GM19239 (cell line): ENCODE measurements around the gene SRRM3.
A peak's percentile ranks its signal among the peaks of the same experiment; 100 is the strongest.
"Not testable (repeated sequence)": the region's sequence is repeated elsewhere in the genome, so short reads cannot be mapped to it uniquely, and the experiment has no call there.

Experiments
- DNase-seq: peaks from one replicate; pipeline ENCODE4 v3.0.0; 2011; ENCODE audit warnings: low spot score; ENCODE audit not compliant: insufficient read length
- FAIRE-seq: peaks from 2 replicates; lab custom pipeline; 2011; peaks lifted over from hg19 to GRCh38; lab: Jason Lieb, UNC

The SRRM3 gene

DNA sequence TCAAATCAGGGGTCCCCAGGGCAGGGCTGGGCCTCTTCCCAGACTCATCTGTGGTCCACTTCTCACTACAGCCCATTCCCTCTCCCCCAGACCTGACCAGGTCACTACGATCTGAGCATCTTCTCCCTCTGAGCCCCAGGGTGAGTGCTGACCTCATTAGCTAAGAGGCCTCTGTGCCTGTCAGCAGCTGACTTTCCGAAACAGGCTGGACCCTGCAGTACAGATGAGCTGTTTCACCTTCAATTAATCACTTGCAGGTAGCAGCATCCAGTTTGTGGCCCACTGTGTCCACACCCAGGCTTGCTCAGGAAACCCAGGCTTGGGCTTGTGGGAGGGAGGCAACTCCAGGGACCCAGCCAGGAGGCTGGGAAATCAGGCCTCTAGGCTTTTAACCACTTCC lies 24.3 kb downstream of the SRRM3 start:
- no peak for DNase-seq
- FAIRE-seq = no peak

DNA sequence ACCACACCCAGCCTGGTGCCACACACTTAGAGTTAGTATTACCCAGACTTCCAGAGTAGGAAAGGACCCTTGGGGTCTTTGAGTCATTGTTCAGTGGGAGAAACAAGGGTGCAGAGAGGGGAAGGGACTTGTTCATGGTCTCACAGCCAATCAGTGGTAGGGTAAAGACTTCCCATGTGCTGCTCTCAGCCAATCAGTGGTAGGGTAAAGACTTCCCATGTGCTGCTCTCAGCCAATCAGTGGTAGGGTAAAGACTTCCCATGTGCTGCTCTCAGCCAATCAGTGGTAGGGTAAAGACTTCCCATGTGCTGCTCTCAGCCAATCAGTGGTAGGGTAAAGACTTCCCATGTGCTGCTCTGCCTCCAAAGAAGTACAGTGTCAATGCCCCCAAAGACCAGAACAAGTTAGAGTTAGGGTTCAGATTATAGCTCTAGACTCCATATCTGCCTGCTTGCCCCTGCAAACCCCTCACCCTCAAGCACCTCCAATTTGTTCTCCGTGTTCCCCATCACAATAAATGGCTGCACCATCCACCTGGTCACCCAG lies 25.3 kb downstream of the SRRM3 start:
- DNase-seq, FAIRE-seq: not testable (repeated sequence)

DNA sequence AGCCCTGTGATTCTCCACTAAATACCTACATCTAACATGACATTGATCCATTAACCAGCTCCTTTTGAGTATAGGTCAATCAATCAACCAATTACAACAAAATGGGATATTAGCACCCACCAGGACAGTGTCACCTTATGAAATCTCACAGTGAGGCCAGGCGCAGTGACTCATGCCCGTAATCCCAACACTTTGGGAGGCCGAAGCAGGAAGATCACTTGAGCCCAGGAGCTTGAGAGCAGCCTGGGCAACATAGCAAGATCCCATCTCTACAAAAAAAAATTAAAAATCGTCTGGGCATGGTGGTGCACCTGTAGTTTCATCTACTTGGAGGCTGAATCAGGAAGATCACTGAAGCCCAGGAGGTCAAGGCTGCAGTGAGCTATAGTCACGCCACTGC lies 28.5 kb downstream of the SRRM3 start:
- no peak for FAIRE-seq
- no peak for DNase-seq

DNA sequence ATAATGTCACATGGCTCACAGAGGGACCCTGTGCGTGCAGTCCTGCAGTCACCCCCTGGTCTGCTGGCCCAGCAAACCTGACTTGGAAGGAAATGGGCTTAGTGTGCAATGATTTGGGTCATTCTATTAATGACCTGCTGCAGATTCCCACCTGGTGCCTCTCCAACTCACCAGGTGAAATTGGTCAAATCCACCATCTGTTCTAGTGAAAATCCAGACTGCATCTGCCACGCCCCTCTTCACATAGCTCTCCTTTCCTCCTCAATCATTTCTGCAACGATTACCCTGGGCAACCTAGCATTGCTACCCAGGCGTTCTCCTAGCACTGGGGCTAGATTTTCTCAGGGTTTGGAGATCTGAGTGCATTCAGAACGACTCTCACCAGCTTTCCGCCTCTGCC lies 29.4 kb downstream of the SRRM3 start:
- no peak for FAIRE-seq
- no peak for DNase-seq

DNA sequence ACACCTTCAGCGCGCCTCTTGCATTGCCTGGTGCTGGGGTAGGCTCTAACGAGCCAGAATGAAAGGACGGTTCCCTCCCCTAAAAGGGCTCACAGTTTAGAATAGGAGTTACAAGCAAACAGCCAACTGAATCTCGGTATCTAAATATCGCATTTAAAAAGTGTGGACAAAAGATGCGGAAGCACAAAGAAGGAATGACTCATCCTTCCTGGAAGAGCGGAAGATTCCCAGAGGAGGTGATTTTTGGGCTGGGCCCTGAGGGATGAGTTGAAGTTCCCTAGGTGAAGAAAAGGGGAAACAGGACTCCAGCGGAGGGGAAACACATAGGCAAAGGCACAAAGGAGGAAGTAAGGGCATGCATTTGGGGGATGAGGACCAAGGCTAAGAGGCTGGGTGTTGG lies 29.9 kb downstream of the SRRM3 start:
- FAIRE-seq = no peak
- DNase-seq = no peak

DNA sequence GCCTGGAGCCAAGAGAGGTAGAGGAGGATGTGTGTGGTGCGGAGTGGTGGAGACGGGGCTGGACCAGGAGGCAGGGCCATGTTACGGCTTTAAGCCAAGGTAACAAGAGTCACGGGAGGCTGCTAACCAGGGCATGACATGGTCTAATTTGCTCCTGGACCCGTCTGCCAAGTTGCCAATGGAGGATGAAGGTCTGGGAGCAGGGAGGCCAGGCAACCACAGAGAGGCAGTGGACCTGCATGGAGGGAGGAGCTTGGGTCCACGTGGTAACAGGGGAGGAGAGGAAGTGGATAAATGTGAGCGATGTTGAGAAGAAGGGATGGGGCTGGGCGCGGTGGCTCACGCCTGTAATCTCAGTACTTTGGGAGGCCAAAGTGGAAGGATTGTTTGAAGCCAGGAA lies 31.0 kb downstream of the SRRM3 start:
- FAIRE-seq = no peak
- DNase-seq = no peak

DNA sequence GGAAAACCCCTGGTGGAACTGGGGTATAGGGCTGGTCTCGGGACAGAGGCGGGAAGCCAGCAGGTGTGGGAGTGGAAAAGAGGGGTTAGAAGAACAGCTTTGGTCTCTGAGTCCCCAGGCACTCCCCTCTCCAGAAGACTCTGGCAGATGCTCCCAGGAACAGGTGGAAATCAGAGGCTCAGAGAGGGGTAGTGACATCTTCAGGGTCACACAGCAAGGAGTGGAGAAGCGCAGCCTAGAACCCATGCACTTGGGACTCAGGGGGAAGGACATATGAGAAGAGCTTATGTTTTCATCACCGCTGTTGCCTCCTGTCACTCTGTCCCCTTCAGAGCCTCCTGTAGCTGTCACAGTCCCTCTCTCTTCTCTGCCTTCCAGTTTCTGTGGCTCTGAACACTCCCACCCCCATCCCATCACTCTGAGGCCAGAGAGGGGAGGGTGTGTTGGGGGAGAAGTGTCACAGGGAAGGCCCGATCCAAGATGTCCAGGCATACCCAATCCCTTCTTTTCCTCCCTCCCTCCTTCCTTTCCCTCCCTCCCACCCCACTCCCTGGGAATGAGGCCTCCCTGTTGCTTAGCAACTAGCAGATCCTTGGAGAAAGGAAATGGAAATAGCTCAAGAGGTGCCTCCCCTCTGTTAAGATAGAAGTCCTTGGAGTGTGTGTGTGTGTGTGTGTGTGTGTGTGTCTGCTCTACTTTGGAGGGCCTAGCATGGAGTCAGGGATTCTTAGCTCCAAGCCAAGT lies 32.0 kb downstream of the SRRM3 start:
- FAIRE-seq = no peak
- no peak for DNase-seq

DNA sequence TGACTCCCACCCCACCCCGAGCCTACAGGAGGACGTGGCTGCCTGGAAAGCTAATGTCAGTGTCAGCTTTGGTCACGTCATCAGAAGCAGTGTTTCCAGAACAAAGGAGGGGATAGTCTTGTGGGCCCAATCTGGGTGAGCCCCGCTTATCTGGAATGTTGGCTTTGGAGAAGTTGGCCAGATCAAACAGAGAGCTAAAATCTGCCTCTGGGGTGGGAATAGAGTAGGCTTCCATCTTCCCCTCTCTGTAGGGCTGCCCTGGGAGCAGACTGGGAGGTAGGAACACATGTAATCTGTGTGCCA lies 32.5 kb downstream of the SRRM3 start:
- FAIRE-seq = no peak
- DNase-seq = no peak

DNA sequence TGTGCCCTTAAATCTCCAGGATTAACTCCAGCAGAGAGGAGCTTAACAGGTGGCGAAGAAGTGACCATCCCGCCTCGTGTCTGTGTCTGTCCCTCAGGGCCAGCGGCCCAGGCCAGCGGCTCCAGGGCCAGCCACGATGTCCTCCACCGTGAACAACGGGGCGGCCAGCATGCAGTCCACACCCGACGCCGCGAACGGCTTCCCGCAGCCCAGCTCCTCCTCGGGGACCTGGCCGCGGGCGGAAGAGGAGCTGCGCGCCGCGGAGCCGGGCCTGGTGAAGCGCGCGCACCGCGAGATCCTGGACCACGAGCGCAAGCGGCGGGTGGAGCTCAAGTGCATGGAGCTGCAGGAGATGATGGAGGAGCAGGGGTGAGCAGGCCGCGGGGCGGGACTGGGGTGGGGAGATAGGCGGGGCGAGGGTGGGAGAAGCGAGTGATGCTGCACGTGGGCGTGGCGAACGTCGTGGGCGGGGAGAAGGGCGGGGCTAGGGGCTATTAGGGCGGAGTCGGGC lies 33.3 kb downstream of the SRRM3 start:
- peak; percentile 69 for DNase-seq

DNA sequence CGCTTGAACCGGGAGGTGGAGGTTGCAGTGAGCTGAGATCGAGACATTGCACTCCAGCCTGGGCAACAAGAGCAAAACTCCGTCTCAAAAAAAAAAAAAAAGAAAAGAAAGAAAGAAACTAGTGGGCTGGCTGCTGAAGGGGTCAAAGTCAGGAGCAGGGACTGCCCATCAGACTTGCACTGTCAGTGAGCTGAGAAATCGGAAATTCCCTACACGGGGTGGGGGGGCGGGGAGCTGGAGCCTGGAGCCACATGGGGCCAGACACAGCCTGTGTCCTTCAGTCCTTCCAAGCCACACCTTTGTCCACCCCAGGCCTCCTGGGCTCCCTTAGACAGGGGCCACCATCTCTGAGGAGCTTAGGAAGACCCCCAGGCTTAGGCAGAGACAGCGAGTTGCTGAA lies 34.5 kb downstream of the SRRM3 start:
- DNase-seq = no peak
- FAIRE-seq = no peak

More for the DNA sequence above, 33.3 kb downstream of the SRRM3 start:
- FAIRE-seq = peak; percentile 82

DNA sequence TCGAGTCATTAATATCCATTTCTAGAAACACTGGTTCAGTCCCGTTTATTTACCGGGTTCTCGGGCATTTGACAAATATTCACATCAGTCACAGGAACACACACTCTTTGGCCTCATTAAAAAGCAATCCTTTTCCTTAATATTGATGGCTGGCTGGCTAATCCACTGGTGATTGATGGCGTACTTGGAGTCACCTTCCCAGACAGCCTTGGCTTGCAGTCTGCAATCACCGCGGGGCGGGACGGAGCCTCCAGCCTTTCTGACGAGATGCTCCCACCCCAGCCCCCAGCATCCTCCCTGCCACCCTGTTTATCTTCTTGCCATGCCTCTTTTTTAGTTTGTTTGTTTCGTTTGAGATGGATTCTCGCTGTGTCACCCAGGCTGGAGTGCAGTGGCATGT lies 36.6 kb downstream of the SRRM3 start:
- DNase-seq (no peak), FAIRE-seq (no peak)

DNA sequence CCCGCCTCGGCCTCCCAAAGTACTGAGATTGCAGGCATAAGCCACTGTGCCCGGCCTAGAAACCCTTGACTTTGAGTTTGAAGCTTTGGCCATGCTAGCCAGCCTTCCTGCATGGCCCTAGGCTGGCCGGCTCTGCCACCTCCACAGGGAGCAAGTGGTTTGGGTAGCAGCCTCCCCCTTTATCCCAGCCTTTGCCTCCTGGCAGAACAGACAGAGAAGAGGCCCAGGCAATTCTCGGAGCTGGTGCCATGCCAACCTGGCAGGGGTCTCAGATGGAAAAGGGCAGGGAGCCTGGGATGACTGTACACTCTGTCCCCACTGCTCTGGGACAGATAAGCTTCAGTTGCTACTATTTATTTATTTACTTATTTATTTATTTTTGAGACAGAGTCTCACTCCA lies 39.4 kb downstream of the SRRM3 start:
- DNase-seq = no peak
- no peak for FAIRE-seq

DNA sequence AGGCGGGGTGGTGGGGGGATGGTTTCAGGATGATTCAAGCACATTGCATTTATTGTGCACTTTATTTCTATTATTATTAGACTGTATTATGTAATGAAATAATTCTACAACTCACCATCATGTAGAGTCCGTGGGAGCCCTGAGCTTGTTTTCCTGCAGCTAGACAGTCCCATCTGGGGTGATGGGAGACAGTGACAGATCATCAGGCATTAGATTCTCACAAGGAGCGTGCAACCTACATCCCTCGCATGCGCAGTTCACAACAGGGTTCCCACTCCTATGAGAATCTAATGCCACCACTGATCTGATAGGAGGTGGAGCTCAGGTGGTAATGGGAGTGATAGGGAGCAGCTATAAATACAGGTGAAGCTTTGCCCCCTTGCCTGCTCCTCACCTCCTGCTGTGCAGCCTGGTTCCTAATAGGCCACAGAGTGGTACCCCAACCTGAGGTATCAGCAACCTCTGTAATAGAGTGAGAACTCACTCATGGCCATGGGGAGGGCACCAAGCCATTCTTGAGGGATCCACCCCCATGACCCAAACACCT lies 40.9 kb downstream of the SRRM3 start:
- DNase-seq, FAIRE-seq: not testable (repeated sequence)

DNA sequence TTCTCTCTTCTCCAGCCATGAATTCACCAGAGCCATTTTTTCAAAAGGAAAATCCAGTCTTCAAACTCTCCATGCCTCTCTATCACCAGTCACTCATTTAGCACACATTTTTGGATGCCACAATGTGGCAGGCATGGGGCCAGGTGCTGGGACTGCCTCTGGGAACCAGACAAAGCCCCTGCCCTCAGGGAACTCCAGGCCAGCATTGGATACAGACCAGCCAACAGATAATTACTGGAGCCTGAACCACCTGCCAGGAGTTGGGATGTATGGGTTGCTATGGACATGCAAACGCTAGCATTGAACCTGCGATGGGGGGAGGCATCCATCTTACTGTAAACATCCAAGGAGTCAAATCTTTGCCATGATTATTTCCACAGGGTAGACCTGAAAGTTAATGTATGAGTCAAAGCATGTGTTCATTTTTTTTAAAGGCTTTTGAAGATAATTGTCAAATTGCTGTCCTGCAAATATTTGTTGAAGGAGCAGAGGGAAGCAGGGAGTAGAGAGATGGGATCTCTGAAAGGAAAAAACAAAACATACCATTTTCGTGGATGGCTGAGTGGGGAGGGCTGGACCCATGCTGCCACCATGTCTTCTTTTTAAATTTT lies 43.2 kb downstream of the SRRM3 start:
- no peak for DNase-seq
- FAIRE-seq = no peak

DNA sequence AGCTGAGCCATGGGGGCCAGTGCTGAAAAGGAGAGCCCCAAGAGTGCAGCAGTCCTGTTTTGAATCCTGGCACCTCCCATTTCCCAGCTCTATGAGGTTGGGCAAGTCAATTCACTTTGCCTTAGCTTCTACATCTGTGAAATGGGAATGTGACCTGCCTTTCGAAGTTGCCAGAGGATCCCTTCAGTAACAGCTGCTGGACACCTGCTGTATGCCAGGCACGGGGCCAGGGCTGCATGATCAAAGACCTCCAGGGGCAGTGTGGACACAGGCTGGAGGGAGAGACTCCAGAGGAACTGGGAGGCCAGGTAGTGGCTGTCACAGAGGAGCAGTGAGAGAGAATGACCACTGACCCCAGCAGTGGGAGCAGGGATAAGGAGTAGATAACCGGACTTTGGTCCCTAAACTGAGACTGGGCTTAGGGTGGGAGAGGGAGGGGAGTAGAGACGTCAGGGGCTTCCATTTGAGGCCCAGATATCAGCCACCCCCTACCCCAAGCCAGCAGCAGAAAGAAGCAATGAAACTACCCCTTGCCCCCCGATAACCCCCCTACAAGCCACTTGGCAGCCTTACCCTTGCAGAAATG lies 45.2 kb downstream of the SRRM3 start:
- FAIRE-seq (no peak), DNase-seq (no peak)

DNA sequence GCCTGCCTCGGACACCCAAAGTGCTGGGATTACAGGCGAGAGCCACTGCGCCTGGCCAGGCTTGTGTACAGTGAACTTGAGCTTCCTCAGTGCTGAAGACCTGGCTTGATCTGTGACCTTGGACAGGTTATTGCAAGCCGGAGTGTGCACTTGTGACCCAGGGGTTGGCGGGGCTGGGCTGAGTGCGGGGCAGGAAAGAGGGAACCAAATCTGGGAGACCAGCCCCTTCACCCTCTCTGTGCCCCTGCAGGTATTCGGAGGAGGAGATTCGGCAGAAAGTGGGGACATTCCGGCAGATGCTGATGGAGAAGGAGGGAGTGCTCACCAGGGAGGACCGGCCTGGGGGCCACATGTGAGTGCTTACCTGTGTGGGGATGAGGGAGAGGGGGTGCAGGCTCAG lies 46.2 kb downstream of the SRRM3 start:
- no peak for DNase-seq
- no peak for FAIRE-seq

DNA sequence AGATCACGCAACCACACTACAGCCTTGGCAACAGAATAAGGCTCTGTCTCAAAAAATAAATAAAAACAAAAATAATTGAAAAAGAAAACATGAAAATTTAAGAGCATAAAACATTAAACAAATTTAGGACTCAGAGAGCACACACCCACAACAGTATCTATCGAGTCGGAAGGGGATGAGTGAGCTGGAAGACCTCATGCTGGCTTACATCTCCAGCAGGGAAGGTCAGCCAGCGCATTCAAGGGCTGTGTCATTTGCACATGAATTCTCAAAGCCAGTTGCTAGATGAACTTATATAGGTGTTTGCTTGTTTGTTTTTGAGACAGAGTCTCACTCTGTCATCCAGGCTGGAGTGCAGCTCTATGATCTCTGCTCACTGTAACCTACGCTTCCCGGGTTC lies 50.3 kb downstream of the SRRM3 start:
- no peak for FAIRE-seq

DNA sequence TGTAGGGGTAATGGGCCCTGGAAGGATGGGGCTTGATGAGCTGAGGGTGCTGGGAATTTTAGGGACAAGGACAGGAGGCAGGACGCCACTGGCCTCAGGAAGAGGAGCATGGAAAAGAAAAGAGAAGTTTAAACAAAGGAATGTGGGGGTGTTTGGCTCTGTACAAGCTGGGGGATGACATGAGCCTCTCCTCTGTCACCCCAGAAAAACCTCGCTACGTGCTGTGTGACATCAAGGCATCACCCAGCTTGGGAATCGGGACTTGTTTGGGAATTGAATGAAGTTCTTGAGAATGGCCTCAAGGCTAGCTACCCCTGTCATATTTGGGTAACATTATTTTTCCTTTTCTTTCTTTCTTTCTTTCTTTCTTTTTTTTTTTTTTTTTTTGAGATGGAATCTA lies 53.1 kb downstream of the SRRM3 start:
- FAIRE-seq (no peak), DNase-seq (no peak)

More for the DNA sequence above, 50.3 kb downstream of the SRRM3 start:
- DNase-seq = no peak

DNA sequence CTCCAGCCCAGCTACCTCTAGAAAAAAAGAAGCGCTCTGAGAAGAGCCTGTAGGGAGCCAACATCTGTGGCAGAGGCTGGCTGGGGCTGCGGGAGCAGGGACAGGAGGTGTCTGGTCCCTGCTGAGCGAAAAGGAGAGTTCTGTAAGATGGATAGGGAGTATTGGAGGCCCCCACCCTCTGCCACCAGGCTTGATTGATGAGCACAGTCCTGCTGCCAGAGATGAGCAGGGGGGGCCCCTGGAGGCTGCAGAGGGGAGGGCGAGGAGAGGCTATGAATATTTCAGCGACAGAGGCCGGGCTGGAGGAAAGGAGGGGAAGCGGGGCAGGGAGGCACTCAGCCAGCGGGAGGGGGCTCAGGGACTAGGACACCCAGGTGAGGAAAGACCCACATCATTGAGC lies 56.3 kb downstream of the SRRM3 start:
- no peak for FAIRE-seq
- no peak for DNase-seq

DNA sequence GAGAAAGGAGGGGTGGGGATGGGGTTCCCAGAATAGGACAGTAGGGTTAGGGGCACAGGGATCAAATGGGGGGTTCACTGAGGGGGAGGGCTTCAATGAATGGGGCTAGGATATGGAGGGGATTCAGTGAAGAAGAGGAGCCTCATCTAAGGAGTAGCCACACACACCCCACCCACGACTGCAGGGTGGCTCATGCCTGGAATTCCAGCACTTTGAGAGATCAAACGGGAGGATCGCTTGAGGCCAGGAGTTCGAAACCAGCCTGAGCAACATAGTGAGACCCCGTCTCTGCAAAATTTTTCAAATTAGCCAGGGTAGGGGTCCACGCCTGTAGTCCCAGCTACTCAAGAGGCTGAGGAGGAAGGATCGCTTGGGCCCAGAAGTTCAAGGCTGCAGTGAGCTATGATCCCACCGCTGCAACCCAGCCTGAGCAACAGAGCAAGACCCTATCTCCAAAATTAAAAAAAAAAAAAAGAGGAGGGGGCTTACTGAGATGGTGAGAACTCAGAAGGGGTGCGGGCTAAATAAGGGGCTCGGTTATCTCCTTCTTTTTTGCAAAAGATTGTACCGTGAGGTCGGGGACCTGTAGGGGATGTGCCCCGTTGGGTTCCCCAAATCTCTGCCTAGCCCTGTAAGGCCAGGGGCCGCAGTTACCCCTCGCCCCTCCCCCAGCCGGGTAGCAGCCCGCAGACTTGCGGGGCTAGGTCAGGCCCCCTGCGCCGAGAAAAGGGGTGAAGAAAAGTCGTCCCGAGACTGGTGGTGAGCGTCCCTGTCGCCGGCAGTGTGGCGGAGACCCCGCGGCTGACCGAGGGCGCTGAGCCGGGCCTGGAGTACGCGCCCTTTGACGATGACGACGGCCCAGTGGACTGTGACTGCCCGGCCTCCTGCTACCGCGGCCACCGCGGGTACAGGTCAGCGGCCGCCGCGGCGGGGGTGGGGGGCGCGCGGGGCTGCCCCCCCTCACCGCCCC lies 57.7 kb downstream of the SRRM3 start:
- no peak for FAIRE-seq
- no peak for DNase-seq
